Choroid plexus epithelial cell (primary cell): ENCODE results near the gene RASL10A.
A peak's percentile ranks its signal among the peaks of the same experiment; 100 is the strongest.

Experiments
- DNase-seq: peaks from one replicate; pipeline ENCODE4 v3.0.0-alpha.2; 2010; ENCODE audit warnings: low read depth
- H3K4me3 ChIP-seq: 2 replicates; pipeline ENCODE4 v1.5.1; 2011; ENCODE audit warnings: low read depth, mild to moderate bottlenecking, control low read depth, low read length, moderate library complexity
- CTCF ChIP-seq: conservative IDR thresholded peaks from 2 replicates; pipeline ENCODE4 v1.5.1; 2011; ENCODE audit warnings: low read depth, mild to moderate bottlenecking, control low read depth, inconsistent platforms, low read length, moderate library complexity

The RASL10A gene

GRCh38 chr22:29299136-29299900 lies 16.2 kb downstream of the RASL10A start:
- no peak for TF ChIP-seq CTCF
- no peak for DNase-seq
- H3K4me3 ChIP-seq = no peak overlapping the region

- TF ChIP-seq CTCF = no peak
- no peak for DNase-seq
- H3K4me3 ChIP-seq = no peak overlapping the region
Measured at GRCh38 chr22:29298641-29299040, 16.9 kb downstream of the RASL10A start.

GRCh38 chr22:29292379-29292778 lies 23.1 kb downstream of the RASL10A start:
- H3K4me3 ChIP-seq = no peak overlapping the region
- no peak for DNase-seq
- no peak for TF ChIP-seq CTCF

- no peak overlapping the region for H3K4me3 ChIP-seq
- no peak for DNase-seq
- peak; percentile 7 for TF ChIP-seq CTCF
Measured at GRCh38 chr22:29291215-29291614, 24.3 kb downstream of the RASL10A start.

GRCh38 chr22:29290061-29290460 lies 25.4 kb downstream of the RASL10A start:
- TF ChIP-seq CTCF = no peak
- H3K4me3 ChIP-seq = no peak overlapping the region
- DNase-seq = no peak

- no peak for DNase-seq
- TF ChIP-seq CTCF = no peak
- H3K4me3 ChIP-seq = no peak overlapping the region
Measured at GRCh38 chr22:29288837-29289236, 26.7 kb downstream of the RASL10A start.

GRCh38 chr22:29284196-29284595 lies 31.3 kb downstream of the RASL10A start:
- H3K4me3 ChIP-seq = no peak overlapping the region
- no peak for TF ChIP-seq CTCF
- no peak for DNase-seq
